WTC11 (cell line): Measurements from ENCODE around the gene CSHL1. TPM values are rescaled to one million over a fixed set of nuclear protein-coding genes. Genes with fewer than 3 reads are reported as not detected.

Source experiments
- ATAC-seq: fragments of 200-7000 bp; cut with Tn5 transposase; 2 replicates; pipeline ENCODE4 v1.10.0; 2021; ENCODE audit warnings: mild to moderate bottlenecking, moderate library complexity
- Bru-seq: library from RNA; stranded (reverse); fragments of 400-500 nt; gene quantifications from one replicate; lab custom pipeline; 2021; lab: Mats Ljungman, UMichigan
- CTCF ChIA-PET: fragments of 300-600 bp; sonication (Branson Sonifier 250); formaldehyde crosslinking; loops from one replicate; lab custom pipeline; 2021; ENCODE audit warnings: antibody characterized with exemption; lab: Charles Lee
- POLR2A ChIA-PET: fragments of 350-600 bp; sonication (Branson Sonifier 250); formaldehyde crosslinking; loops from one replicate; lab custom pipeline; 2021; ENCODE audit warnings: antibody characterized with exemption; lab: Charles Lee
- DNase-seq: peaks from one replicate; pipeline ENCODE4 v3.0.0; 2021; ENCODE audit warnings: low spot score
- H3K27ac Mint-ChIP-seq: 2 replicates; pipeline ENCODE4 v1.8.0; 2021; ENCODE audit warnings: mixed read lengths
- H3K27me3 Mint-ChIP-seq: 2 replicates; pipeline ENCODE4 v1.8.0; 2021; ENCODE audit warnings: low read depth, mild to moderate bottlenecking, moderate library complexity, mixed read lengths
- H3K36me3 Mint-ChIP-seq: 2 replicates; pipeline ENCODE4 v1.8.0; 2021; ENCODE audit warnings: mixed read lengths
- H3K4me1 Mint-ChIP-seq: 2 replicates; pipeline ENCODE4 v1.8.0; 2022; ENCODE audit warnings: mixed read lengths
- H3K4me3 Mint-ChIP-seq: 2 replicates; pipeline ENCODE4 v1.8.0; 2021; ENCODE audit warnings: mild to moderate bottlenecking, moderate library complexity, mixed read lengths
- H3K9me3 Mint-ChIP-seq: 2 replicates; pipeline ENCODE4 v1.8.0; 2021; ENCODE audit warnings: mixed read lengths
- ATF1 ChIP-seq: sonication (generic); formaldehyde crosslinking; IDR thresholded peaks from 2 replicates; pipeline ENCODE4 v1.8.1; 2023; ENCODE audit warnings: mild to moderate bottlenecking, moderate library complexity, missing genetic modification reagents
- ATF2 ChIP-seq: sonication (generic); formaldehyde crosslinking; IDR thresholded peaks from 2 replicates; pipeline ENCODE4 v1.8.1; 2022; ENCODE audit warnings: low read depth, missing genetic modification reagents, borderline replicate concordance
- ETV6 ChIP-seq: sonication (generic); formaldehyde crosslinking; IDR thresholded peaks from 2 replicates; pipeline ENCODE4 v1.8.1; 2022; ENCODE audit warnings: mild to moderate bottlenecking, missing genetic modification reagents
- NR2C2 ChIP-seq: sonication (generic); formaldehyde crosslinking; IDR thresholded peaks from 2 replicates; pipeline ENCODE4 v1.8.0; 2022; ENCODE audit warnings: mild to moderate bottlenecking, missing genetic modification reagents
- PRDM15 ChIP-seq: sonication (generic); formaldehyde crosslinking; IDR thresholded peaks from 2 replicates; pipeline ENCODE4 v1.8.0; 2022; ENCODE audit warnings: missing genetic modification reagents
- PRRX2 ChIP-seq: fragments of 250-450 bp; sonication (Bioruptor Pico); IDR thresholded peaks from 2 replicates; pipeline ENCODE4 v1.8.0; 2021; ENCODE audit warnings: mild to moderate bottlenecking
- SOX15 ChIP-seq: fragments of 250-450 bp; sonication (Bioruptor Pico); IDR thresholded peaks from 2 replicates; pipeline ENCODE4 v1.9.0; 2021; ENCODE audit warnings: mild to moderate bottlenecking
- USF1 ChIP-seq: sonication (generic); formaldehyde crosslinking; IDR thresholded peaks from 2 replicates; pipeline ENCODE4 v1.8.0; 2022; ENCODE audit warnings: mild to moderate bottlenecking, missing genetic modification reagents
- ZBTB21 ChIP-seq: sonication (generic); formaldehyde crosslinking; IDR thresholded peaks from 2 replicates; pipeline ENCODE4 v1.8.1; 2023; ENCODE audit warnings: mild to moderate bottlenecking, missing genetic modification reagents, borderline replicate concordance
- ZMAT4 ChIP-seq: fragments of 250-450 bp; sonication (Bioruptor Pico); IDR thresholded peaks from 2 replicates; pipeline ENCODE4 v1.9.0; 2021; ENCODE audit warnings: mild to moderate bottlenecking
- ZNF138 ChIP-seq: sonication (generic); formaldehyde crosslinking; conservative IDR thresholded peaks from 2 replicates; pipeline ENCODE4 v1.8.1; 2022; ENCODE audit warnings: mild to moderate bottlenecking, moderate library complexity, missing genetic modification reagents
- ZNF396 ChIP-seq: fragments of 250-450 bp; sonication (Bioruptor Pico); IDR thresholded peaks from 2 replicates; pipeline ENCODE4 v1.8.0; 2021; ENCODE audit warnings: mild to moderate bottlenecking, moderate library complexity, borderline replicate concordance
- ZNF425 ChIP-seq: fragments of 250-450 bp; sonication (Bioruptor Pico); conservative IDR thresholded peaks from 2 replicates; pipeline ENCODE4 v1.9.0; 2021; ENCODE audit warnings: mild to moderate bottlenecking
- long read RNA-seq, 3 experiments: library from RNA in 1 of 3; library from capped mRNA in 1 of 3; library from polyadenylated mRNA in 1 of 3; unstranded in 2 of 3; stranded (forward) in 1 of 3; transcript quantifications; one replicate each; pipeline ENCODE4 v2.0.0, GENCODE V29; 2021
- total RNA-seq: library from RNA; stranded (reverse); gene quantifications from 3 replicates; pipeline ENCODE4 v1.2.3, GENCODE V29; 2021

CSHL1 gene
- total RNA-seq (not detected in 3 replicates), Bru-seq, nascent RNA (not detected)
- long read RNA-seq, experiment 1: 0 reads
- long read RNA-seq, experiment 2: 0 reads
- long read RNA-seq, experiment 3: 0 reads

- H3K9me3 Mint-ChIP-seq: no peaks in the 10 kb centered on the region
- POLR2A ChIA-PET: interaction anchor here (0.6 kb wide), 1 partner anchor 36 kb away, joined by 3 read pairs; no protein-coding TSS in a partner anchor
- H3K36me3 Mint-ChIP-seq: no peaks in the 10 kb centered on the region
- H3K27me3 Mint-ChIP-seq: peaks cover 5% of the 10 kb centered on the region; the same call in 1 of the 2 replicates
- H3K27ac Mint-ChIP-seq: no peak within 1 kb of the TSS
- DNase-seq (no peak), ATAC-seq (no peak)
- CTCF ChIA-PET: interaction anchor here (0.7 to 4.3 kb wide), 37 partner anchors 8 to 371 kb away, joined by 3 to 43 read pairs (median 6); partner anchors contain the start of genes CSH2, ERN1, GH1 and GH2
- H3K4me3 Mint-ChIP-seq: no peak within 1 kb of the TSS
- TF ChIP-seq PRDM15: 0 out of 2 replicates have a peak, but pooled peaks have one; percentile 1
- no peak for TF ChIP-seq ZNF396 (CRISPR knock-in tag)
- peaks cover 21% of the 10 kb centered on the region for H3K4me1 Mint-ChIP-seq
Observed at GRCh38 chr17:63911041-63911635, at the start of gene CSHL1. Gene CSHL1, minus strand, starts transcription at chr17:63911258. Its CDS starts 62 bp downstream, at chr17:63911196.

GRCh38 chr17:63960430-63960829 lies 49.4 kb upstream of the CSHL1 start:
- ChIA-PET POLR2A (interaction anchor here (1.4 kb wide), 1 partner anchor 9 kb away, joined by 3 read pairs; no protein-coding TSS in a partner anchor), CTCF (interaction anchor here (1.4 to 4.0 kb wide), 7 partner anchors 14 to 66 kb away, joined by 4 to 46 read pairs (median 16); partner anchors contain the start of gene CSHL1)
- TF ChIP-seq ETV6 (CRISPR knock-in tag) (no peak), ATF2 (CRISPR knock-in tag) (no peak), PRRX2 (CRISPR knock-in tag) (no peak), ATF1 (CRISPR knock-in tag) (no peak), ZMAT4 (CRISPR knock-in tag) (no peak), ZNF425 (CRISPR knock-in tag) (no peak), NR2C2 (no peak), ZNF138 (CRISPR knock-in tag) (no peak), ZBTB21 (CRISPR knock-in tag) (no peak), SOX15 (CRISPR knock-in tag) (no peak), USF1 (CRISPR knock-in tag) (no peak)
- Mint-ChIP-seq H3K4me3 (peak overlapping the region; percentile 76), H3K36me3 (no peaks in the 10 kb centered on the region; the same call in 1 of the 2 replicates), H3K9me3 (no peaks in the 10 kb centered on the region), H3K4me1 (peaks cover 20% of the 10 kb centered on the region), H3K27me3 (no peaks in the 10 kb centered on the region), H3K27ac (no peak overlapping the region)
- no peak for DNase-seq
- no peak for ATAC-seq
